ENCODE results near the gene CAMK2B. TPM values are rescaled to one million over a fixed set of nuclear protein-coding genes. Genes with fewer than 3 reads are reported as not detected.
A peak's percentile ranks its signal among the peaks of the same experiment; 100 is the strongest.

CAMK2B gene
- polyA plus RNA-seq, 2 donors, result 0.33 to 1.2 TPM

- peaks cover 2 to 29% of the 10 kb centered on the region in 2 donors for H3K4me1 ChIP-seq (ENCODE audit: control insufficient read depth in 2 of 2, insufficient read depth in 2 of 2, low read length in 1 of 2)
- no peaks in the 10 kb centered on the region for H3K27me3 ChIP-seq (ENCODE audit: control insufficient read depth in 1 of 2, insufficient read depth in 2 of 2, low read length in 2 of 2)
- no peak overlapping the region for H3K27ac ChIP-seq (ENCODE audit: low read depth in 2 of 2, low read length in 1 of 2)
Observed at GRCh38 chr7:44263326-44264082, 61.9 kb downstream of the CAMK2B start.

GRCh38 chr7:44262031-44262430 is 63.4 kb downstream of the CAMK2B start:
- Histone ChIP-seq H3K4me3 (ENCODE audit: low read depth in 1 of 2, low read length in 2 of 2) (no peak overlapping the region), H3K4me1 (ENCODE audit: control insufficient read depth in 2 of 2, insufficient read depth in 2 of 2, low read length in 1 of 2) (peaks cover 2 to 42% of the 10 kb centered on the region in 2 donors), H3K27ac (ENCODE audit: low read depth in 2 of 2, low read length in 1 of 2) (no peak overlapping the region), H3K27me3 (ENCODE audit: control insufficient read depth in 1 of 2, insufficient read depth in 2 of 2, low read length in 2 of 2) (no peaks in the 10 kb centered on the region), H3K36me3 (ENCODE audit: control insufficient read depth in 2 of 2, insufficient read depth in 2 of 2, low read length in 1 of 2) (no peaks in the 10 kb centered on the region), H3K9me3 (ENCODE audit: control insufficient read depth in 2 of 2, insufficient read depth in 1 of 2, low read depth in 1 of 2, low read length in 1 of 2) (no peaks in the 10 kb centered on the region)
- 58 to 72% methylated on average over 9 of the region's 9 CpGs for WGBS, 2 donors

More at GRCh38 chr7:44263326-44264082, 61.9 kb downstream of the CAMK2B start:
- Histone ChIP-seq H3K4me3 (ENCODE audit: low read depth in 1 of 2, low read length in 2 of 2) (no peak overlapping the region), H3K36me3 (ENCODE audit: control insufficient read depth in 2 of 2, insufficient read depth in 2 of 2, low read length in 1 of 2) (no peaks in the 10 kb centered on the region), H3K9me3 (ENCODE audit: control insufficient read depth in 2 of 2, insufficient read depth in 1 of 2, low read depth in 1 of 2, low read length in 1 of 2) (no peaks in the 10 kb centered on the region)
- WGBS, 2 donors, result 55 to 67% methylated on average over 19 to 20 of the region's 20 CpGs

GRCh38 chr7:44261240-44261639 is 64.2 kb downstream of the CAMK2B start:
- H3K4me1 ChIP-seq (ENCODE audit: control insufficient read depth in 2 of 2, insufficient read depth in 2 of 2, low read length in 1 of 2), result peaks cover 2 to 46% of the 10 kb centered on the region in 2 donors

GRCh38 chr7:44259547-44260457 is 65.6 kb downstream of the CAMK2B start:
- no peak overlapping the region for H3K4me3 ChIP-seq (ENCODE audit: low read depth in 1 of 2, low read length in 2 of 2)
- H3K36me3 ChIP-seq (ENCODE audit: control insufficient read depth in 2 of 2, insufficient read depth in 2 of 2, low read length in 1 of 2), result no peaks in the 10 kb centered on the region
- no peaks in the 10 kb centered on the region for H3K9me3 ChIP-seq (ENCODE audit: control insufficient read depth in 2 of 2, insufficient read depth in 1 of 2, low read depth in 1 of 2, low read length in 1 of 2)
- WGBS, 2 donors, result 49 to 59% methylated on average over 18 of the region's 18 CpGs
- H3K4me1 ChIP-seq (ENCODE audit: control insufficient read depth in 2 of 2, insufficient read depth in 2 of 2, low read length in 1 of 2), result peaks cover 2 to 46% of the 10 kb centered on the region in 2 donors
- H3K27ac ChIP-seq (ENCODE audit: low read depth in 2 of 2, low read length in 1 of 2), result peak overlapping the region; percentile 30 to 59
- H3K27me3 ChIP-seq (ENCODE audit: control insufficient read depth in 1 of 2, insufficient read depth in 2 of 2, low read length in 2 of 2), result no peaks in the 10 kb centered on the region

More at GRCh38 chr7:44261240-44261639, 64.2 kb downstream of the CAMK2B start:
- Histone ChIP-seq H3K4me3 (ENCODE audit: low read depth in 1 of 2, low read length in 2 of 2) (no peak overlapping the region), H3K27me3 (ENCODE audit: control insufficient read depth in 1 of 2, insufficient read depth in 2 of 2, low read length in 2 of 2) (no peaks in the 10 kb centered on the region), H3K9me3 (ENCODE audit: control insufficient read depth in 2 of 2, insufficient read depth in 1 of 2, low read depth in 1 of 2, low read length in 1 of 2) (no peaks in the 10 kb centered on the region), H3K27ac (ENCODE audit: low read depth in 2 of 2, low read length in 1 of 2) (no peak overlapping the region), H3K36me3 (ENCODE audit: control insufficient read depth in 2 of 2, insufficient read depth in 2 of 2, low read length in 1 of 2) (no peaks in the 10 kb centered on the region)
- WGBS, 2 donors, result 66 to 77% methylated on average over 5 of the region's 5 CpGs

GRCh38 chr7:44258865-44259546 is 66.4 kb downstream of the CAMK2B start:
- Histone ChIP-seq H3K36me3 (ENCODE audit: control insufficient read depth in 2 of 2, insufficient read depth in 2 of 2, low read length in 1 of 2) (no peaks in the 10 kb centered on the region), H3K27ac (ENCODE audit: low read depth in 2 of 2, low read length in 1 of 2) (peak overlapping the region; percentile 15 to 30), H3K4me1 (ENCODE audit: control insufficient read depth in 2 of 2, insufficient read depth in 2 of 2, low read length in 1 of 2) (peaks cover 2 to 43% of the 10 kb centered on the region in 2 donors), H3K27me3 (ENCODE audit: control insufficient read depth in 1 of 2, insufficient read depth in 2 of 2, low read length in 2 of 2) (no peaks in the 10 kb centered on the region), H3K9me3 (ENCODE audit: control insufficient read depth in 2 of 2, insufficient read depth in 1 of 2, low read depth in 1 of 2, low read length in 1 of 2) (no peaks in the 10 kb centered on the region), H3K4me3 (ENCODE audit: low read depth in 1 of 2, low read length in 2 of 2) (no peak overlapping the region)
- 60 to 80% methylated on average over 14 of the region's 14 CpGs for WGBS, 2 donors

- H3K27me3 ChIP-seq (ENCODE audit: control insufficient read depth in 1 of 2, insufficient read depth in 2 of 2, low read length in 2 of 2), result no peaks in the 10 kb centered on the region
- peaks cover 2 to 39% of the 10 kb centered on the region in 2 donors for H3K4me1 ChIP-seq (ENCODE audit: control insufficient read depth in 2 of 2, insufficient read depth in 2 of 2, low read length in 1 of 2)
- H3K4me3 ChIP-seq (ENCODE audit: low read depth in 1 of 2, low read length in 2 of 2), result no peak overlapping the region
- H3K36me3 ChIP-seq (ENCODE audit: control insufficient read depth in 2 of 2, insufficient read depth in 2 of 2, low read length in 1 of 2), result no peaks in the 10 kb centered on the region
- H3K27ac ChIP-seq (ENCODE audit: low read depth in 2 of 2, low read length in 1 of 2), result peak overlapping the region in 1 of 2 donors; percentile 6
- H3K9me3 ChIP-seq (ENCODE audit: control insufficient read depth in 2 of 2, insufficient read depth in 1 of 2, low read depth in 1 of 2, low read length in 1 of 2), result no peaks in the 10 kb centered on the region
- whole genome bisulfite sequencing, 2 donors, result 71 to 75% methylated on average over 4 of the region's 4 CpGs
Observed at GRCh38 chr7:44258423-44258760, 67.0 kb downstream of the CAMK2B start.

GRCh38 chr7:44257618-44258422 is 67.6 kb downstream of the CAMK2B start:
- H3K27ac ChIP-seq (ENCODE audit: low read depth in 2 of 2, low read length in 1 of 2), result peak overlapping the region; percentile 29 to 69
- WGBS, 2 donors, result 32 to 36% methylated on average over 18 of the region's 18 CpGs

GRCh38 chr7:44257213-44257612 is 68.2 kb downstream of the CAMK2B start:
- Histone ChIP-seq H3K4me3 (ENCODE audit: low read depth in 1 of 2, low read length in 2 of 2) (no peak overlapping the region), H3K36me3 (ENCODE audit: control insufficient read depth in 2 of 2, insufficient read depth in 2 of 2, low read length in 1 of 2) (no peaks in the 10 kb centered on the region), H3K4me1 (ENCODE audit: control insufficient read depth in 2 of 2, insufficient read depth in 2 of 2, low read length in 1 of 2) (peaks cover 2 to 38% of the 10 kb centered on the region in 2 donors), H3K27ac (ENCODE audit: low read depth in 2 of 2, low read length in 1 of 2) (peak overlapping the region; percentile 29 to 69), H3K9me3 (ENCODE audit: control insufficient read depth in 2 of 2, insufficient read depth in 1 of 2, low read depth in 1 of 2, low read length in 1 of 2) (no peaks in the 10 kb centered on the region), H3K27me3 (ENCODE audit: control insufficient read depth in 1 of 2, insufficient read depth in 2 of 2, low read length in 2 of 2) (no peaks in the 10 kb centered on the region)
- WGBS, 2 donors, result 93 to 94% methylated on average over 6 of the region's 6 CpGs

More at GRCh38 chr7:44257618-44258422, 67.6 kb downstream of the CAMK2B start:
- Histone ChIP-seq H3K27me3 (ENCODE audit: control insufficient read depth in 1 of 2, insufficient read depth in 2 of 2, low read length in 2 of 2) (no peaks in the 10 kb centered on the region), H3K4me1 (ENCODE audit: control insufficient read depth in 2 of 2, insufficient read depth in 2 of 2, low read length in 1 of 2) (peaks cover 2 to 39% of the 10 kb centered on the region in 2 donors), H3K4me3 (ENCODE audit: low read depth in 1 of 2, low read length in 2 of 2) (no peak overlapping the region), H3K36me3 (ENCODE audit: control insufficient read depth in 2 of 2, insufficient read depth in 2 of 2, low read length in 1 of 2) (no peaks in the 10 kb centered on the region), H3K9me3 (ENCODE audit: control insufficient read depth in 2 of 2, insufficient read depth in 1 of 2, low read depth in 1 of 2, low read length in 1 of 2) (no peaks in the 10 kb centered on the region)
